ENCODE measurements around the gene DPH5.

The DPH5 gene

DNA sequence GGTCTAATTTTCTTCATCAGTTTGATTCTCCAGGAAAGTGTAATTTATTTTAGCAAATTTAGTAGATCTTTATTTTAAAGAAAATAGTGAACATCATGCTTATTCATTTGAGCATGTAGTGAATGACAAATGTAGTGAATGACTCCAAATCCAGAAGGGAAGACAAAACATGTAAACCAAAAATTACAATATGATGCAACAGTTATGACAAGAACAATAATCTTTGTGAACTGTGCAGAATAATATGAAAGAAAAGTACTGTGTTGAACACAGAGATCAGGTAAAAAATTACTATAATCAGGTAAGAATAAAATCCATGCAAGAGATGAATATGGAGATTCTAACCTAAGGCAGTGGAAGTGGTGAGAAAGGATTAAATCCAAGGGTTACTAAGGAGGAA is 30.0 kb upstream of the DPH5 start:
- H3K9me3 ChIP-seq (ENCODE audit: control insufficient read depth in 1 of 2, low read length in 2 of 2), result no peaks in the 10 kb centered on the region
- no peak overlapping the region for H3K4me3 ChIP-seq (ENCODE audit: low read depth in 1 of 2, low read length in 2 of 2)
- no peaks in the 10 kb centered on the region for H3K36me3 ChIP-seq (ENCODE audit: control insufficient read depth in 1 of 2, insufficient read depth in 2 of 2, low read length in 2 of 2)
- no peak overlapping the region for H3K27ac ChIP-seq (ENCODE audit: low read depth, low read length)
- H3K9ac ChIP-seq (ENCODE audit: low read depth in 1 of 2, low read length in 2 of 2), result no peak overlapping the region
- H3K27me3 ChIP-seq (ENCODE audit: control insufficient read depth in 1 of 2, insufficient read depth in 2 of 2, low read length in 2 of 2), result no peaks in the 10 kb centered on the region
- H3K4me1 ChIP-seq (ENCODE audit: control insufficient read depth in 1 of 2, insufficient read depth in 2 of 2, low read length in 2 of 2), result no peaks in the 10 kb centered on the region

DNA sequence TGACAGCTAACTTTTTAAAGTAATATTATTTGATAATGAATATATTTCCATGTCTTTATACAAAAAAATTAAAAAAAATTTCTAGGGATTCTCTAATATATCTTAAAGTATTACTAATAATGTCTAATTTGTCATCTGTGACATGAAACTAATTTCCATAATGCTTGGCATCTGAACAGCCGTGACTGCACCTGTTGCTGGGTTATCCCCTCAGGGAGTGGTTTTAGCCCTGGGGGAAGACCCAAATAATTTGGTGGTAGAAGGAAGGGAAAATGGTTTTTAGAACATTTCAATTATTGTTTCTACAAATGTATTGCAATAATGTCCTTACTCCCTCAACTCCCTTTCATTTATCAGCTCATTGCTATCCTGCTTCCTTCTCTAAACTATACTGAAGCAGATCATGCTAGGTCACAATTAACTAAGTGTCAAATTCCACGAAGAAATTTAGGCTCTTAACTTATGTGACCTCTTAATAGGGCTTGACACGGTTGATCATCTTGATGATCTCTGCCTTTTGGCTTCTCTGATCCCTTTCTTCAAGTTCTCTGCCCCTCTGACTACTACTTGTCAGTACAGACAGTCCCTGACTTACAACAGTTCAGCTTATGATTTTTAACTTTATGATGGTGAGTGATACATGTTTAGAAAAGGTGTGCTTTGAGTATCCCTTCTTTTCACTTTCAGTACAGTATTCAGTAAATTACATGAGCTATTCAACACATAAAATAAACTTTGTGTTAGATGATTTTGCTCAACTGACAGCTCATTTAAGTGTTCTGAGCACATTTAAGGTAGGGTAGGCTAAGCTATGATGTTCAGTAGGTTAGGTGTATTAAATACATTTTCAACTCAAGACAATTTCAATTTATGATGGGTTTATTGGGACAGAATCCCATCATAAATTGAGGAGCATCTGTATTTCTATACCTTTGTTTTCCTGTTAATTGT is 26.4 kb upstream of the DPH5 start:
- no peak overlapping the region for H3K27ac ChIP-seq (ENCODE audit: low read depth, low read length)
- no peaks in the 10 kb centered on the region for H3K36me3 ChIP-seq (ENCODE audit: control insufficient read depth in 1 of 2, insufficient read depth in 2 of 2, low read length in 2 of 2)
- no peaks in the 10 kb centered on the region for H3K4me1 ChIP-seq (ENCODE audit: control insufficient read depth in 1 of 2, insufficient read depth in 2 of 2, low read length in 2 of 2)
- no peak overlapping the region for H3K4me3 ChIP-seq (ENCODE audit: low read depth in 1 of 2, low read length in 2 of 2)
- no peaks in the 10 kb centered on the region for H3K9me3 ChIP-seq (ENCODE audit: control insufficient read depth in 1 of 2, low read length in 2 of 2)
- H3K9ac ChIP-seq (ENCODE audit: low read depth in 1 of 2, low read length in 2 of 2), result no peak overlapping the region
- H3K27me3 ChIP-seq (ENCODE audit: control insufficient read depth in 1 of 2, insufficient read depth in 2 of 2, low read length in 2 of 2), result no peaks in the 10 kb centered on the region

DNA sequence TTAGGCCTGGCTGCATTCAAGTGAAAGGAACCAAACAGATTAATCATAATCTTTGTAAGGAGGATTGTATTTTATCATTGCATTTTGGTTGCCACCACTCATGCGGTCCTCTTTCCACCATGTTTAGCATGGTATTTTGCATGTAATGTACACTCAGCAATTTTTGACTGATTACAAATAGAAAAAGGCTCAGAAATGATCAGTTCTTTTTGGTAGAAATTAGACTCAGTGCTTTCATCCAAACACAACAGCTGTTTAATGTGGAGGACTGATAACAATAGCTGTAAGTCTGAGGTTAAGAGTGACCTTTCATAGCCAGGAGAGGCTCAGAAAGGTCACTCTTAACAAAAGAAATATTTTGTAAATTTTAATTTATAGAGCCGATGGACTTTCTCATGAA is 25.3 kb upstream of the DPH5 start:
- no peak overlapping the region for H3K27ac ChIP-seq (ENCODE audit: low read depth, low read length)
- H3K36me3 ChIP-seq (ENCODE audit: control insufficient read depth in 1 of 2, insufficient read depth in 2 of 2, low read length in 2 of 2), result no peaks in the 10 kb centered on the region
- no peak overlapping the region for H3K4me3 ChIP-seq (ENCODE audit: low read depth in 1 of 2, low read length in 2 of 2)
- H3K27me3 ChIP-seq (ENCODE audit: control insufficient read depth in 1 of 2, insufficient read depth in 2 of 2, low read length in 2 of 2), result no peaks in the 10 kb centered on the region
- H3K4me1 ChIP-seq (ENCODE audit: control insufficient read depth in 1 of 2, insufficient read depth in 2 of 2, low read length in 2 of 2), result no peaks in the 10 kb centered on the region
- no peak overlapping the region for H3K9ac ChIP-seq (ENCODE audit: low read depth in 1 of 2, low read length in 2 of 2)
- H3K9me3 ChIP-seq (ENCODE audit: control insufficient read depth in 1 of 2, low read length in 2 of 2), result no peaks in the 10 kb centered on the region

DNA sequence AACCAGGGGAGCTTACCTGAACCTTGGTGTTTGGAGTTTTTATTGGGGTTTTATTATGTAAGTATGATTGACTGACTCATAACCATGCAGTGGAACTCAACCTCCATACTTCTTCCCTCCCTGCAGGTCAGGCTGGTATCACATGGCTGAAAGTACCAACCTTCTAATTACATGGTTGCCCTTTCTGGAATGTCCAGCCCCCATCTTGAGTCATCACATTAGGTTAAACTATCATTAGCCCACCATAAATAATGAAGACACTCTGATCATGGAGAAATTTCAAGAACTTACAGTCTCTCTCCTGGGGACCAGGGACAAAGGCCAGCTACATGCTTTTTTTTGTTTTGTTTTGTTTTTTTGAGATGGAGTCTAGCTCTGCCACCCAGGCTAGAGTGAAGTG is 19.2 kb upstream of the DPH5 start:
- Histone ChIP-seq H3K9me3 (ENCODE audit: control insufficient read depth in 1 of 2, low read length in 2 of 2) (peaks cover 8 to 15% of the 10 kb centered on the region in 2 donors), H3K27ac (ENCODE audit: low read depth, low read length) (no peak overlapping the region), H3K4me3 (ENCODE audit: low read depth in 1 of 2, low read length in 2 of 2) (no peak overlapping the region), H3K36me3 (ENCODE audit: control insufficient read depth in 1 of 2, insufficient read depth in 2 of 2, low read length in 2 of 2) (peaks cover 0 to 9% of the 10 kb centered on the region in 2 donors), H3K27me3 (ENCODE audit: control insufficient read depth in 1 of 2, insufficient read depth in 2 of 2, low read length in 2 of 2) (no peaks in the 10 kb centered on the region), H3K4me1 (ENCODE audit: control insufficient read depth in 1 of 2, insufficient read depth in 2 of 2, low read length in 2 of 2) (no peaks in the 10 kb centered on the region), H3K9ac (ENCODE audit: low read depth in 1 of 2, low read length in 2 of 2) (no peak overlapping the region)

DNA sequence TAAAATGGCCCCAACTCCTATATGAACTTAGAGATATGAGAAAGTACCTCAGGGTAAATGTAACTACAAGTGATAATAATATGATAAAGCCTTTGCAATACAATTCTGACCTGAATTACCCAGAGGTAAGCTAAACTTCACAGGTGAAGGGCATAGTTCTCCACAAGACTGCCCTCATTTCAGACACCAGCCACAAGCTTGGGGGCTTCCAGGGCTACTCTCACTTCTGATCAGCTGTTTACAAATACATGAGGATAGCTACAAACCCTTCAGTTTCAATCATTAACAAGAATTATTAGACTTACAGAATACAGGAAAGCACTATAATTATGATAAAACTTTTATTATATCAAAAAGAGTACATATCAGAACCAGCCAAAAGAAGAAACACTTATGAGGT is 18.7 kb upstream of the DPH5 start:
- Histone ChIP-seq H3K4me3 (ENCODE audit: low read depth in 1 of 2, low read length in 2 of 2) (no peak overlapping the region), H3K9me3 (ENCODE audit: control insufficient read depth in 1 of 2, low read length in 2 of 2) (peaks cover 8 to 16% of the 10 kb centered on the region in 2 donors), H3K27ac (ENCODE audit: low read depth, low read length) (no peak overlapping the region), H3K27me3 (ENCODE audit: control insufficient read depth in 1 of 2, insufficient read depth in 2 of 2, low read length in 2 of 2) (no peaks in the 10 kb centered on the region), H3K9ac (ENCODE audit: low read depth in 1 of 2, low read length in 2 of 2) (no peak overlapping the region), H3K36me3 (ENCODE audit: control insufficient read depth in 1 of 2, insufficient read depth in 2 of 2, low read length in 2 of 2) (peaks cover 0 to 9% of the 10 kb centered on the region in 2 donors), H3K4me1 (ENCODE audit: control insufficient read depth in 1 of 2, insufficient read depth in 2 of 2, low read length in 2 of 2) (no peaks in the 10 kb centered on the region)

DNA sequence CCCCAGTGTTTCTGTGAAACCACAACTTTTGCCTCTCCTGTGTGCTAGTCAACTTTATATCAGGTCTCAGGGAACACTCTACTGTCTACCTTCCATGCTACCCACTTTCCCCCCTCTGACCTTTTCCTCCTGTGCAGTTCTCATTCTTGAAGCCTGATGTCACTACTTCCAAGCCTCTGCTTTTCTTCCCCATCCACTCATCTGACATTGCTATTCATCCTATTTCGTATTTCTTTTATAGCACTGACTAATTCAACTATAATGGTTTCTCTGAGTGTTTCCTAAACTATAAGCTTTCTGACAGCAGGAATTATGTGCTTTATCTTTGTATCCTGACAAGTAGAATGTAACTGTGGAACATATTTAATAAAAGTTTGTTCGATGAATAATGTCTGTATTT is 18.2 kb upstream of the DPH5 start:
- no peak overlapping the region for H3K9ac ChIP-seq (ENCODE audit: low read depth in 1 of 2, low read length in 2 of 2)
- no peak overlapping the region for H3K4me3 ChIP-seq (ENCODE audit: low read depth in 1 of 2, low read length in 2 of 2)
- peaks cover 0 to 9% of the 10 kb centered on the region in 2 donors for H3K36me3 ChIP-seq (ENCODE audit: control insufficient read depth in 1 of 2, insufficient read depth in 2 of 2, low read length in 2 of 2)
- peaks cover 8 to 16% of the 10 kb centered on the region in 2 donors for H3K9me3 ChIP-seq (ENCODE audit: control insufficient read depth in 1 of 2, low read length in 2 of 2)
- no peaks in the 10 kb centered on the region for H3K27me3 ChIP-seq (ENCODE audit: control insufficient read depth in 1 of 2, insufficient read depth in 2 of 2, low read length in 2 of 2)
- no peak overlapping the region for H3K27ac ChIP-seq (ENCODE audit: low read depth, low read length)
- H3K4me1 ChIP-seq (ENCODE audit: control insufficient read depth in 1 of 2, insufficient read depth in 2 of 2, low read length in 2 of 2), result no peaks in the 10 kb centered on the region

DNA sequence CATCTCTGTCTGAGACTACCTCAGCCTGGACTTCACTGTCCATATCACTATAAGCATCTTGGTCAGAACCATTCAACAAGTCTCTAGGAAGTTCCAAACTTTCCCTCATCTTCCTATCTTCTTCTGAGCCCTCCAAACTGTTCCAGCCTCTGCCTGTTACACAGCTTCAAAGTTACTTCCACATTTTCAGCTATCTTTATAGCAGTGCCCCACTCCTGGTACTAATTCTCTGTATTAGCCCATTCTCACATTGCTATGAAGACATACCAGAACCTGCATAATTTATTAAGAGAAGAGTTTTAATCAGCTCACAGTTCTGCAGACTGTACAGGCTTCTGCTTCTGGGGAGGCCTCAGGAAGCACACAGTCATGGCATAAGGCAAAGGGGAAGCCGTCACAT is 15.7 kb upstream of the DPH5 start:
- no peak overlapping the region for H3K9ac ChIP-seq (ENCODE audit: low read depth in 1 of 2, low read length in 2 of 2)
- peaks cover 0 to 9% of the 10 kb centered on the region in 2 donors for H3K36me3 ChIP-seq (ENCODE audit: control insufficient read depth in 1 of 2, insufficient read depth in 2 of 2, low read length in 2 of 2)
- no peak overlapping the region for H3K27ac ChIP-seq (ENCODE audit: low read depth, low read length)
- no peaks in the 10 kb centered on the region for H3K4me1 ChIP-seq (ENCODE audit: control insufficient read depth in 1 of 2, insufficient read depth in 2 of 2, low read length in 2 of 2)
- H3K9me3 ChIP-seq (ENCODE audit: control insufficient read depth in 1 of 2, low read length in 2 of 2), result peaks cover 8 to 16% of the 10 kb centered on the region in 2 donors
- no peaks in the 10 kb centered on the region for H3K27me3 ChIP-seq (ENCODE audit: control insufficient read depth in 1 of 2, insufficient read depth in 2 of 2, low read length in 2 of 2)
- H3K4me3 ChIP-seq (ENCODE audit: low read depth in 1 of 2, low read length in 2 of 2), result no peak overlapping the region

DNA sequence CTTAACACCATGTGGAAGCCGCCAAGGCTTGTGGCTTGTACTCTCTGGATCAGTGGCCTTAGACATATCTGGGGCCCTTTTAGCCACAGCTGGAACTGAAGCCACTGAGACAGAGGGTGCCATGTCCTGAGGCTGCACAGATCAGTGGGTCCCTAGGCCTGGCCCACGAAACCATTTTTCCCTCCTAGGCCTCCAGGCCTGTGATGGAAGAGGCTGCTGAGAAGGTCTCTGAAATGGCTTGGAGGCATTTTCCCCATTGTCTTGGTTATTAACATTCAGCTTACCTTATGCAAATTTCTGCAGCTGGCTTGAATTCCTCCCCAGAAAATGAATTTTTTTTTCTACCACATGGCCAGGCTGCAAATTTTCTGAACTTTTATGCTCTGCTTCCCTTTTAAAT is 15.1 kb upstream of the DPH5 start:
- no peaks in the 10 kb centered on the region for H3K27me3 ChIP-seq (ENCODE audit: control insufficient read depth in 1 of 2, insufficient read depth in 2 of 2, low read length in 2 of 2)
- H3K27ac ChIP-seq (ENCODE audit: low read depth, low read length), result no peak overlapping the region
- peaks cover 8 to 16% of the 10 kb centered on the region in 2 donors for H3K9me3 ChIP-seq (ENCODE audit: control insufficient read depth in 1 of 2, low read length in 2 of 2)
- no peaks in the 10 kb centered on the region for H3K4me1 ChIP-seq (ENCODE audit: control insufficient read depth in 1 of 2, insufficient read depth in 2 of 2, low read length in 2 of 2)
- H3K9ac ChIP-seq (ENCODE audit: low read depth in 1 of 2, low read length in 2 of 2), result no peak overlapping the region
- no peak overlapping the region for H3K4me3 ChIP-seq (ENCODE audit: low read depth in 1 of 2, low read length in 2 of 2)
- peaks cover 0 to 9% of the 10 kb centered on the region in 2 donors for H3K36me3 ChIP-seq (ENCODE audit: control insufficient read depth in 1 of 2, insufficient read depth in 2 of 2, low read length in 2 of 2)

DNA sequence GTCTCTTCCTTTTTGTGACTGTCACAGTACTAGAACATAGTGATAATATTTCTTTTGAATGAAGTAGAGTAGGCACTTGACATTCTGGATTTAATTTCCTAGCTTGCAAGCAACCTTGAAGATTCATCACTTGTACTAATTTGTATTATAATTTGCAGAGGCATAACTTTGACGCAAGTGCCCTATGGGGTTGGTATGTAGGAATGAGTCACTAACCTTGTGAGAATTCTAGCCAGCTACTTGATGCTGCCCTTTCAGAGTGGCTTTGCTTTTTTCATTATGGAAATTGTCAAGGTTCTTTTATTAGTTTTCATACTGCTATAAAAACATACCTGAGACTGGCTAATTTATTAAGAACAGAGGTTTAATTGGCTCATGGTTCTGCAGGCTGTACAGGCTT is 13.7 kb upstream of the DPH5 start:
- no peaks in the 10 kb centered on the region for H3K27me3 ChIP-seq (ENCODE audit: control insufficient read depth in 1 of 2, insufficient read depth in 2 of 2, low read length in 2 of 2)
- no peaks in the 10 kb centered on the region for H3K4me1 ChIP-seq (ENCODE audit: control insufficient read depth in 1 of 2, insufficient read depth in 2 of 2, low read length in 2 of 2)
- no peak overlapping the region for H3K4me3 ChIP-seq (ENCODE audit: low read depth in 1 of 2, low read length in 2 of 2)
- H3K9me3 ChIP-seq (ENCODE audit: control insufficient read depth in 1 of 2, low read length in 2 of 2), result peaks cover 8 to 16% of the 10 kb centered on the region in 2 donors
- no peak overlapping the region for H3K9ac ChIP-seq (ENCODE audit: low read depth in 1 of 2, low read length in 2 of 2)
- no peak overlapping the region for H3K27ac ChIP-seq (ENCODE audit: low read depth, low read length)
- H3K36me3 ChIP-seq (ENCODE audit: control insufficient read depth in 1 of 2, insufficient read depth in 2 of 2, low read length in 2 of 2), result peaks cover 0 to 9% of the 10 kb centered on the region in 2 donors

DNA sequence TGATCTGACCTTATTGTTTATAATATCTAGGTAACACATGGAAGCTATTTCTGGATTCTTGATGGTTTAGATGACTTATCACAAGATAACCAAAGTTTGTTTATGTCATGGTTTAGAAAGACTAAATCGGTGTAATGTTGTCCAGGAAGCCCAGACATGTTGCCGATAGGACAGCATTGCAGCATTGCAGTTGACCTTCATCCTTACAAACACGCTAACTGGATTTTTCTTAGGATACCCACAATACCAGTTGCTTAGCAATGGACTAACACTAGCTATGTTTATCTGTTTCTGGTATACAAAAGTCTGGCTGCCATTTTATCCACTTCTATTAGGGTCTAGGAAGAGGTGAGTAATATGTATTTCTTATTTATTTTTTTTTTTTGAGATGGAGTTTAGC is 11.7 kb upstream of the DPH5 start:
- no peaks in the 10 kb centered on the region for H3K4me1 ChIP-seq (ENCODE audit: control insufficient read depth in 1 of 2, insufficient read depth in 2 of 2, low read length in 2 of 2)
- peaks cover 8 to 16% of the 10 kb centered on the region in 2 donors for H3K9me3 ChIP-seq (ENCODE audit: control insufficient read depth in 1 of 2, low read length in 2 of 2)
- no peak overlapping the region for H3K27ac ChIP-seq (ENCODE audit: low read depth, low read length)
- peaks cover 0 to 9% of the 10 kb centered on the region in 2 donors for H3K36me3 ChIP-seq (ENCODE audit: control insufficient read depth in 1 of 2, insufficient read depth in 2 of 2, low read length in 2 of 2)
- H3K9ac ChIP-seq (ENCODE audit: low read depth in 1 of 2, low read length in 2 of 2), result no peak overlapping the region
- no peaks in the 10 kb centered on the region for H3K27me3 ChIP-seq (ENCODE audit: control insufficient read depth in 1 of 2, insufficient read depth in 2 of 2, low read length in 2 of 2)
- no peak overlapping the region for H3K4me3 ChIP-seq (ENCODE audit: low read depth in 1 of 2, low read length in 2 of 2)

All from duodenal mucosa (tissue), 2 donors.